LNCaP clone FGC (cell line): ENCODE measurements around the gene ANKUB1.

Experiments used
- DNase-seq: peaks from one replicate; pipeline ENCODE4 v3.0.0-alpha.2; 2011; ENCODE audit warnings: low read depth
- H3K4me3 ChIP-seq: 2 replicates; pipeline ENCODE4 v1.5.1; 2011; ENCODE audit warnings: mild to moderate bottlenecking, low read depth, low read length, control low read depth
- CTCF ChIP-seq: IDR thresholded peaks from 2 replicates; pipeline ENCODE4 v1.5.1; 2012; ENCODE audit warnings: mild to moderate bottlenecking; ENCODE audit not compliant: control insufficient read depth, insufficient read depth; ENCODE audit errors: extremely low read depth

ANKUB1 gene

GRCh38 chr3:149764302-149764701 lies 28.1 kb downstream of the ANKUB1 start:
- no peak overlapping the region for H3K4me3 ChIP-seq
- no peak for TF ChIP-seq CTCF
- no peak for DNase-seq

- no peak overlapping the region for H3K4me3 ChIP-seq
- no peak for DNase-seq
- TF ChIP-seq CTCF = no peak
These were observed 28.7 kb downstream of the ANKUB1 start for GRCh38 chr3:149763565-149764195.

- no peak for DNase-seq
- no peak for TF ChIP-seq CTCF
- no peak overlapping the region for H3K4me3 ChIP-seq
These were observed 38.6 kb downstream of the ANKUB1 start for GRCh38 chr3:149753717-149754116.

- no peak for DNase-seq
- TF ChIP-seq CTCF = no peak
- H3K4me3 ChIP-seq = peak overlapping the region; percentile 96
These were observed 39.6 kb downstream of the ANKUB1 start for GRCh38 chr3:149752788-149753136.

- DNase-seq = peak; percentile 90
- peak; percentile 50 for TF ChIP-seq CTCF
- H3K4me3 ChIP-seq = peak within 1 kb of the TSS; percentile 96
These were observed 40.1 kb downstream of the ANKUB1 start, which contains the start of gene COMMD2 for GRCh38 chr3:149752051-149752787. COMMD2 (minus strand) TSS chr3:149752489; CDS start chr3:149752444, 45 bp downstream.

GRCh38 chr3:149751551-149751950 lies 40.8 kb downstream of the ANKUB1 start:
- TF ChIP-seq CTCF = no peak
- no peak for DNase-seq

More at GRCh38 chr3:149751551-149751950, 40.8 kb downstream of the ANKUB1 start:
- H3K4me3 ChIP-seq = peak overlapping the region; percentile 96
